Measurements from ENCODE around the gene SIX1. TPM values are rescaled to one million over a fixed set of nuclear protein-coding genes. Genes with fewer than 3 reads are reported as not detected.

The SIX1 gene
- total RNA-seq, 4 donors from 2014 or later = 28.3 to 76.4 (median 56.3) TPM

DNA sequence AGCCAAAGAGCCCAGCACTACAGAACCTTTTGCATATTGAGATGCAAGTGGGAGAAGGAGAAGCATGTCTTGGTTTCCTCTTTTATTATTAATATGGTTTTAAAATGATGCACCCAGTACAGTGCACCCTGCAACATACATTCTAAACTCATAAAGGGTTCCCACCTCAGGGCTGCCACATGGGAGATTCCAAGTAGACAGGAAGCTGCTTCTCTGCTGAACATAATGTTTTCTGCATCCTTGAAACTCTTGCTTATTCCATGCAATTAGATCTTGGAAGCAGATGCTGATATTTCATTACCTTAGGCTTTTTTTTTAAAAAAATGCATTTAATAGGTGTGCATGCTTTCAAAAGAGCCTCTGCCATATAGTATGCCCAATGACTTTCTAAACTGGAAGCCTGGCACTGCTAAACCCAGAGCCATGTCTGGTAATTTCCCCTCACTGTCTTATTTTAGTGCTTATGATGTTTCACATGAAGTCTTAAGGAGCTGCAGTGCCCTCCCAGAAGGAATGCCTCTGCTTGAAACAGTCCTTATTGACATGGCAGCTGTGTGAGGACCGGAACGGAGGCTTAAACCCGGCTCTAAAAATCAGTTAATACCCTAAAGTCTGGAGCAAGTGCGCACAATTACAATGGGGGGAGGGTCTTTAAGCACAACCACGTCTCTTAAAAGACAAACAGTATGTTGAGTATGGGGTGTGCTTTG lies 2.0 kb upstream of the SIX1 start:
- H3K27ac ChIP-seq = peak overlapping the region; percentile 93 to 98 (median 95)
- intact Hi-C loops (cut with DNase I; ENCODE audit: low total_unique reads) (loop anchor here (5.0 kb wide), 3 partner anchors 484 to 559 kb away; partner anchors contain the start of genes DHRS7 and PCNX4), in situ Hi-C loops (cut with MboI; ENCODE audit: low sequenced_read_pairs in 4 of 4) (loop anchor here in 1 of 4 donors (10.0 kb wide), 1 partner anchor 74 kb away; the partner anchor contains the start of gene SIX4)
- peak overlapping the region; percentile 57 to 90 (median 84) for H3K4me3 ChIP-seq
- TF ChIP-seq POLR2A (IDR thresholded peaks at IDR 0.05) = no peak
- TF ChIP-seq, protein P1, sequence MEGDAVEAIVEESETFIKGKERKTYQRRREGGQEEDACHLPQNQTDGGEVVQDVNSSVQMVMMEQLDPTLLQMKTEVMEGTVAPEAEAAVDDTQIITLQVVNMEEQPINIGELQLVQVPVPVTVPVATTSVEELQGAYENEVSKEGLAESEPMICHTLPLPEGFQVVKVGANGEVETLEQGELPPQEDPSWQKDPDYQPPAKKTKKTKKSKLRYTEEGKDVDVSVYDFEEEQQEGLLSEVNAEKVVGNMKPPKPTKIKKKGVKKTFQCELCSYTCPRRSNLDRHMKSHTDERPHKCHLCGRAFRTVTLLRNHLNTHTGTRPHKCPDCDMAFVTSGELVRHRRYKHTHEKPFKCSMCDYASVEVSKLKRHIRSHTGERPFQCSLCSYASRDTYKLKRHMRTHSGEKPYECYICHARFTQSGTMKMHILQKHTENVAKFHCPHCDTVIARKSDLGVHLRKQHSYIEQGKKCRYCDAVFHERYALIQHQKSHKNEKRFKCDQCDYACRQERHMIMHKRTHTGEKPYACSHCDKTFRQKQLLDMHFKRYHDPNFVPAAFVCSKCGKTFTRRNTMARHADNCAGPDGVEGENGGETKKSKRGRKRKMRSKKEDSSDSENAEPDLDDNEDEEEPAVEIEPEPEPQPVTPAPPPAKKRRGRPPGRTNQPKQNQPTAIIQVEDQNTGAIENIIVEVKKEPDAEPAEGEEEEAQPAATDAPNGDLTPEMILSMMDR (IDR thresholded peaks at IDR 0.05 in 4 of 5, conservative IDR thresholded peaks at IDR 0.05 in 1 of 5) = no peak
- no peak for DNase-seq
- H3K36me3 ChIP-seq = no peaks in the 10 kb centered on the region
- H3K27me3 ChIP-seq = no peaks in the 10 kb centered on the region
- no peaks in the 10 kb centered on the region for H3K9me3 ChIP-seq
- no peak for ATAC-seq
- peaks cover 23 to 31% of the 10 kb centered on the region in 2 donors for H3K4me1 ChIP-seq

GRCh38 chr14:60650373-60650961 lies 1.2 kb upstream of the SIX1 start:
- TF ChIP-seq, protein P1 (IDR thresholded peaks at IDR 0.05 in 4 of 5, conservative IDR thresholded peaks at IDR 0.05 in 1 of 5) = no peak
- TF ChIP-seq POLR2A (IDR thresholded peaks at IDR 0.05) = peak; percentile 57 to 78
- intact Hi-C loops (cut with DNase I; ENCODE audit: low total_unique reads) (loop anchor here (1.0 to 5.0 kb wide), 4 partner anchors 480 to 558 kb away; partner anchors contain the start of genes DHRS7 and PCNX4), in situ Hi-C loops (cut with MboI; ENCODE audit: low sequenced_read_pairs in 4 of 4) (loop anchor here in 1 of 4 donors (10.0 kb wide), 1 partner anchor 74 kb away; the partner anchor contains the start of gene SIX4)
- peak; percentile 65 to 80 for DNase-seq
- ATAC-seq = peak; percentile 25
- H3K4me3 ChIP-seq = peak overlapping the region; percentile 86 to 90 (median 88)
- peak overlapping the region; percentile 93 to 98 (median 95) for H3K27ac ChIP-seq
- H3K9me3 ChIP-seq = no peaks in the 10 kb centered on the region
- H3K4me1 ChIP-seq = peaks cover 25 to 31% of the 10 kb centered on the region in 2 donors
- no peaks in the 10 kb centered on the region for H3K36me3 ChIP-seq
- no peaks in the 10 kb centered on the region for H3K27me3 ChIP-seq

DNA sequence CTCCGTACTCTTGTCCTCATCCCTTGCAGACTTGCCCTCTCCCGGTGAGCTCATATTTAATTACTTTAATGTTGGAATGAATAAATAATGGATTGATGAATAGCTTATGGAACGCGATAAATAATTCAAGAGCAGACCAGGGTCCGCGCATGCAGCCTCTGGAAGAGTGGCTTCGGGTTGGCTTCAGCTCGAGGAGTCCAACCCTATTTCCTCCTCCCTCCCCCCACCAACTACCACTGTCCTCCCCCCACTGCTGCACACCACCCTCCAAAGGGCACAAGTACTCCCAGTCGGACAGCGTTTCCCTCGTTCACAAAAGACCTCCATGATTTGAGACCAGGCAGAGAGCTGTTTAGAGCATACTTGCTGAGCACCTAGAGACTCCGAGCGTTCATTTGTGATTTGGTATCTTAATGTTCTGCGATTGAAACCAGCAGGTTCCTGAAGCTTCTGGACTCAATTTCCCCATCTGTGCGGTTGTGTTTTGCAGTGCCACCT lies 647 bp upstream of the SIX1 start:
- Histone ChIP-seq H3K36me3 (no peaks in the 10 kb centered on the region), H3K4me1 (peaks cover 27 to 32% of the 10 kb centered on the region in 2 donors), H3K27me3 (no peaks in the 10 kb centered on the region), H3K4me3 (peak overlapping the region; percentile 86 to 90 (median 88)), H3K27ac (peak overlapping the region; percentile 93 to 98 (median 95)), H3K9me3 (no peaks in the 10 kb centered on the region)
- in situ Hi-C loops (cut with MboI; ENCODE audit: low sequenced_read_pairs in 4 of 4) = loop anchor here in 2 of 4 donors (10.0 to 25.0 kb wide), 2 partner anchors 75 to 337 kb away; partner anchors contain the start of genes SIX4 (in 1 of the 2), SLC38A6 (in 1 of the 2) and TRMT5 (in 1 of the 2)
- ATAC-seq (peak; percentile 23 to 40), DNase-seq (peak; percentile 51 to 70)
- intact Hi-C loops (cut with DNase I; ENCODE audit: low total_unique reads) = loop anchor here (1.0 to 10.0 kb wide), 9 partner anchors 25 to 558 kb away; partner anchors contain the start of genes DHRS7, PCNX4, PPM1A and SIX4
- TF ChIP-seq, protein P1 (IDR thresholded peaks at IDR 0.05 in 4 of 5, conservative IDR thresholded peaks at IDR 0.05 in 1 of 5) = no peak
- no peak for TF ChIP-seq POLR2A (IDR thresholded peaks at IDR 0.05)

DNA sequence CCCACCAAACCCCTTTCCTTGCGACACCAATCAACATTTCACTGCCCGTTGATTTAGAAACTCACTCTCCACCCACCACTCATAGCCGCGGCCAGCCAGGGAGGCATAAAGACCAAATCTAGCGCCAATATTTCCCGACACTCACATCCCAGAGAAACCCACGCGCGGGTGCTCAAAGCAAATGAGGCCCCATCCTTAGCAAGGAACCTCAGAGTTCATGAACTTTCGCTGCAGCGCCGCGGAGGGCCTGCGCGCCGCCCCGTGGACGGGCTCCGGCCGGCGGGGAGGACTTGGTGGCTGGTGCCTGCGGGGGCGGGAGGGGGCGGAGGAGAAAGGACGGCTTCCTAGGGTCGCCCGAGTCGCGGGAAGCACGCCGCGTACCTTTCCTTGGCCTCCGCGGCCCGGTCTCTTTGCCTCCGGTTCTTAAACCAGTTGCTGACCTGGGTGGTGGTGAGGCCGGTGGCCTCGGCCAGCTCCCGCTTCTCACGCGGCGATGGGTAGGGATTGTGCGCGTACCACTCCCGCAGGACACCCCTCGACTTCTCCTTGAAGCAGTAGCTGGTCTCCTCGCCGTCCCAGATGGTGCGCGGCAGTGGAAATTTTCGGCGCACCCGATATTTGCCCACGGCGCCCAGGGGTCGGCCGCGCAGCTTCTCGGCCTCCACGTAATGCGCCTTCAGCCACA lies 886 bp downstream of the SIX1 start:
- Histone ChIP-seq H3K4me1 (peaks cover 34 to 39% of the 10 kb centered on the region in 2 donors), H3K9me3 (no peaks in the 10 kb centered on the region), H3K36me3 (no peaks in the 10 kb centered on the region), H3K27me3 (no peaks in the 10 kb centered on the region), H3K27ac (peak overlapping the region; percentile 93 to 98 (median 95)), H3K4me3 (peak overlapping the region; percentile 86 to 90 (median 88))
- TF ChIP-seq, protein P1 (IDR thresholded peaks at IDR 0.05 in 4 of 5, conservative IDR thresholded peaks at IDR 0.05 in 1 of 5) = peak in 1 of 5 experiments; percentile 33
- TF ChIP-seq POLR2A (IDR thresholded peaks at IDR 0.05) = no peak
- in situ Hi-C loops (cut with MboI; ENCODE audit: low sequenced_read_pairs in 4 of 4) (loop anchor here in 1 of 4 donors (25.0 kb wide), 1 partner anchor 339 kb away; the partner anchor contains the start of genes SLC38A6 and TRMT5), intact Hi-C loops (cut with DNase I; ENCODE audit: low total_unique reads) (loop anchor here (2.0 to 10.0 kb wide), 5 partner anchors 24 to 471 kb away; partner anchors contain the start of genes PPM1A, SIX4, SLC38A6 and TRMT5)
- ATAC-seq = no peak
- DNase-seq = peak in 1 of 2 donors; percentile 53

Measured in gastrocnemius medialis (tissue), 4 donors.